Panc1 (cell line): ENCODE results near the gene CKAP2L. TPM values are rescaled to one million over a fixed set of nuclear protein-coding genes. Genes with fewer than 3 reads are reported as not detected.

Source experiments
- ATAC-seq: fragments of 200-7000 bp; cut with Tn5 transposase; 2 replicates; pipeline ENCODE4 v1.9.1; 2020; ENCODE audit warnings: mild to moderate bottlenecking, moderate library complexity
- BruUV-seq: library from RNA; stranded (reverse); fragments of 400-500 nt; replicated peaks from 2 replicates; lab custom pipeline; 2021; lab: Mats Ljungman, UMichigan
- CTCF ChIA-PET: fragments of 300-600 bp; sonication (Branson Sonifier 250); formaldehyde crosslinking; loops from one replicate; lab custom pipeline; 2022; ENCODE audit warnings: antibody characterized with exemption; lab: Charles Lee
- POLR2A ChIA-PET: fragments of 300-600 bp; sonication (Branson Sonifier 250); formaldehyde crosslinking; loops from one replicate; lab custom pipeline; 2022; ENCODE audit warnings: antibody characterized with exemption; lab: Charles Lee
- DNase-seq: peaks from one replicate; pipeline ENCODE4 v3.0.0-alpha.2; 2010; ENCODE audit warnings: low read depth, low spot score
- H3K27ac ChIP-seq: 2 replicates; pipeline ENCODE4 v1.5.1; 2011; ENCODE audit warnings: mild to moderate bottlenecking, low read length, inconsistent platforms
- H3K27me3 ChIP-seq: fragments of 200-500 bp; sonication (Bioruptor generic); 2 replicates; pipeline ENCODE4 v1.6.0; 2014; ENCODE audit warnings: low read length, inconsistent platforms; ENCODE audit not compliant: control insufficient read depth, insufficient read depth
- H3K36me3 ChIP-seq: fragments of 200-500 bp; sonication (Bioruptor generic); 2 replicates; pipeline ENCODE4 v1.5.1; 2014; ENCODE audit warnings: inconsistent platforms, mild to moderate bottlenecking, low read length, moderate library complexity; ENCODE audit not compliant: control insufficient read depth, insufficient read depth
- H3K4me1 ChIP-seq: 2 replicates; pipeline ENCODE4 v1.5.1; 2011; ENCODE audit warnings: inconsistent platforms, mild to moderate bottlenecking, low read length, moderate library complexity; ENCODE audit not compliant: control insufficient read depth, insufficient read depth
- H3K4me3 ChIP-seq, 2 experiments: 2 replicates each; pipeline ENCODE4 v1.5.1; 2011 to 2012; ENCODE audit warnings: low read depth in 2 of 2, low read length in 2 of 2, mild to moderate bottlenecking in 2 of 2, inconsistent platforms in 1 of 2, moderate library complexity in 1 of 2
- H3K9me3 ChIP-seq: fragments of 200-500 bp; sonication (Bioruptor generic); 2 replicates; pipeline ENCODE4 v1.5.1; 2014; ENCODE audit warnings: low read depth, mild to moderate bottlenecking, inconsistent platforms, low read length, moderate library complexity; ENCODE audit not compliant: control insufficient read depth, insufficient read depth
- CTCF ChIP-seq: fragments of 450-650 bp; IDR thresholded peaks from 2 replicates; pipeline ENCODE4 v1.5.1; 2017; ENCODE audit warnings: mild to moderate bottlenecking
- POLR2AphosphoS5 ChIP-seq: IDR thresholded peaks from 2 replicates; pipeline ENCODE4 v1.6.1; 2012; ENCODE audit warnings: mild to moderate bottlenecking, low read depth, low read length, moderate library complexity
- REST ChIP-seq, 2 experiments: IDR thresholded peaks; 2 replicates each; pipeline ENCODE4 v1.6.1; 2011 to 2012; ENCODE audit warnings: low read depth in 2 of 2, control low read depth in 1 of 2, low read length in 1 of 2, mild to moderate bottlenecking in 1 of 2, moderate library complexity in 1 of 2; ENCODE audit not compliant: insufficient read depth in 1 of 2
- SIN3A ChIP-seq: IDR thresholded peaks from 2 replicates; pipeline ENCODE4 v1.6.1; 2012; ENCODE audit warnings: low read depth, mild to moderate bottlenecking, low read length, moderate library complexity, borderline replicate concordance; ENCODE audit not compliant: insufficient read depth
- TCF7L2 ChIP-seq: IDR thresholded peaks from 2 replicates; pipeline ENCODE4 v1.6.1; 2011; ENCODE audit warnings: mild to moderate bottlenecking, low read depth, low read length, inconsistent platforms
- in situ Hi-C: cut with HindIII; loops from 2 replicates; pipeline ENCODE4 v1.10.0; 2016; ENCODE audit warnings: low sequenced_read_pairs, low pct_unique_long_range_greater_than_20kb
- intact Hi-C: fragments of 100-400 bp; cut with micrococcal nuclease; formaldehyde crosslinking; loops from one replicate; pipeline ENCODE4 v1.10.0; 2022; ENCODE audit not compliant: unreplicated experiment
- total RNA-seq: library from RNA; stranded (reverse); gene quantifications from one replicate; pipeline ENCODE4 v1.2.1, GENCODE V29; 2021; ENCODE audit not compliant: unreplicated experiment

CKAP2L gene
- total RNA-seq, 1 experiment from 2014 or later: 27.0 TPM

- no peak for TF ChIP-seq CTCF
- TF ChIP-seq POLR2AphosphoS5: no peak
- TF ChIP-seq SIN3A: no peak
- TF ChIP-seq REST (IDR thresholded peaks at IDR 0.05; ENCODE audit: insufficient read depth in 1 of 2, low read depth in 2 of 2, low read length in 1 of 2): no peak
- H3K27ac ChIP-seq: no peak overlapping the region
- BruUV-seq: no TSS peak
- peaks cover 4% of the 10 kb centered on the region; the same call in 1 of the 2 replicates for H3K4me1 ChIP-seq
- H3K27me3 ChIP-seq: no peaks in the 10 kb centered on the region
- no peak for DNase-seq
- H3K9me3 ChIP-seq: no peaks in the 10 kb centered on the region
- in situ Hi-C loops: no loop called here
- ChIA-PET CTCF (interaction anchor here (0.7 to 1.2 kb wide), 2 partner anchors 45 to 167 kb away, joined by 5 to 8 read pairs; no protein-coding TSS in a partner anchor), POLR2A (no interaction called here)
- no peak for ATAC-seq
- intact Hi-C loops: no loop called here
- H3K36me3 ChIP-seq: no peaks in the 10 kb centered on the region
- H3K4me3 ChIP-seq: no peak overlapping the region
Observed at GRCh38 chr2:112730791-112731190, 33.6 kb downstream of the CKAP2L start.

GRCh38 chr2:112730216-112730615 is 34.2 kb downstream of the CKAP2L start:
- intact Hi-C loops: no loop called here
- Histone ChIP-seq H3K4me1 (peaks cover 4% of the 10 kb centered on the region; the same call in 1 of the 2 replicates), H3K27ac (no peak overlapping the region), H3K9me3 (no peaks in the 10 kb centered on the region), H3K36me3 (no peaks in the 10 kb centered on the region), H3K27me3 (no peaks in the 10 kb centered on the region), H3K4me3 (no peak overlapping the region)
- ChIA-PET POLR2A (no interaction called here), CTCF (interaction anchor here (0.6 to 1.2 kb wide), 3 partner anchors 45 to 166 kb away, joined by 3 to 8 read pairs (median 5); no protein-coding TSS in a partner anchor)
- TF ChIP-seq TCF7L2 (no peak), SIN3A (no peak), POLR2AphosphoS5 (no peak), REST (IDR thresholded peaks at IDR 0.05; ENCODE audit: insufficient read depth in 1 of 2, low read depth in 2 of 2, low read length in 1 of 2) (no peak)
- ATAC-seq (no peak), DNase-seq (no peak)
- BruUV-seq: no TSS peak
- in situ Hi-C loops: no loop called here
